Effector memory CD4-positive, alpha-beta T cell (primary cell): ENCODE measurements around the gene LTB4R.

Experiments
- DNase-seq, 3 donors: peaks; one replicate each; pipeline ENCODE4 v3.0.0-alpha.2; 2020
- H3K27ac ChIP-seq: 2 replicates; pipeline ENCODE4 v1.7.0; 2013; ENCODE audit warnings: mild to moderate bottlenecking, low read length, moderate library complexity; ENCODE audit not compliant: insufficient read depth, poor library complexity, severe bottlenecking
- H3K27me3 ChIP-seq: replicated peaks from 2 replicates; pipeline ENCODE4 v1.7.0; 2013; ENCODE audit warnings: mild to moderate bottlenecking, low read length; ENCODE audit not compliant: insufficient read depth, control insufficient read depth, poor library complexity, severe bottlenecking
- H3K36me3 ChIP-seq: 2 replicates; pipeline ENCODE4 v1.7.0; 2013; ENCODE audit warnings: mild to moderate bottlenecking, low read length, moderate library complexity; ENCODE audit not compliant: control insufficient read depth, insufficient read depth
- H3K4me1 ChIP-seq: 2 replicates; pipeline ENCODE4 v1.7.0; 2013; ENCODE audit warnings: low read length, mild to moderate bottlenecking; ENCODE audit not compliant: control insufficient read depth, insufficient read depth, poor library complexity, severe bottlenecking
- H3K4me3 ChIP-seq: 2 replicates; pipeline ENCODE4 v1.7.0; 2013; ENCODE audit warnings: low read length, low read depth, mild to moderate bottlenecking; ENCODE audit not compliant: insufficient read depth, poor library complexity, severe bottlenecking
- H3K9me3 ChIP-seq: 2 replicates; pipeline ENCODE4 v1.7.0; 2013; ENCODE audit warnings: mild to moderate bottlenecking, low read length, moderate library complexity; ENCODE audit not compliant: control insufficient read depth

LTB4R gene

DNA sequence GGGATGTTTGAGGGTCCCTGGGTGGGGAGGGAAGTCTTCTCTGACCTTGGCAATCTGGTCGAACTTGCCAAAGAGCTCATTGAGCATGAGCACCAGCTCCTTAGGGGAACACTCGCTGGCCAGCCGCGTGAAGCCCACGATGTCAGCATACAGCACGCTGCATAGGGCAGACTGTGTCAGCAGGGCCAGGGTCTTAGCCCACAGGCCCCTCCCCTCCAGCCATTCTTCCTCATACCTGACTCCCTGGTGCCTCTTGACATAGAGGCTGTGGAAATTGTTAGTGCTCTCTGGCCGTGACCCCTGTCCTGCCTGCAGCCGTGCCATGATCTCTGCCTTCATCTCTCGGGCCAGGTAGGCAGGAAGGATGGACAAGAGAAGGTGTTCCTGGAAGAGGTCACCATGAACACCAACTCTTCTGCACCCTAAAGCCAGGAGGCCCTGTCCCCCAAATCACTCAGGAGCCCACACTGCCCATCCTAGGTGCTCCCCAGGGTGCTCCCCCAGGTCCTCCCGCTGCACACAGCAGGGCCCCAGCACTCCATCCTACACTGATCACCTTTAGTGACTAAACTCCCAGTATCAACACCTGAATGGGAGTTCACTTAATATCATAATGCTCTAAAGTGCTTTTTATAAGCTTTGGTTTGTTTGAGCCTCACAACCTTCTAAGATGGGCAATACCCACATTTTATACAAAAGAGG, 19.8 kb downstream of the LTB4R start:
- peaks cover 48% of the 10 kb centered on the region for H3K4me1 ChIP-seq
- H3K9me3 ChIP-seq, result no peaks in the 10 kb centered on the region
- no peak overlapping the region for H3K4me3 ChIP-seq
- H3K36me3 ChIP-seq, result no peaks in the 10 kb centered on the region
- DNase-seq, result no peak
- no peak overlapping the region for H3K27ac ChIP-seq
- H3K27me3 ChIP-seq, result peaks cover 8% of the 10 kb centered on the region

DNA sequence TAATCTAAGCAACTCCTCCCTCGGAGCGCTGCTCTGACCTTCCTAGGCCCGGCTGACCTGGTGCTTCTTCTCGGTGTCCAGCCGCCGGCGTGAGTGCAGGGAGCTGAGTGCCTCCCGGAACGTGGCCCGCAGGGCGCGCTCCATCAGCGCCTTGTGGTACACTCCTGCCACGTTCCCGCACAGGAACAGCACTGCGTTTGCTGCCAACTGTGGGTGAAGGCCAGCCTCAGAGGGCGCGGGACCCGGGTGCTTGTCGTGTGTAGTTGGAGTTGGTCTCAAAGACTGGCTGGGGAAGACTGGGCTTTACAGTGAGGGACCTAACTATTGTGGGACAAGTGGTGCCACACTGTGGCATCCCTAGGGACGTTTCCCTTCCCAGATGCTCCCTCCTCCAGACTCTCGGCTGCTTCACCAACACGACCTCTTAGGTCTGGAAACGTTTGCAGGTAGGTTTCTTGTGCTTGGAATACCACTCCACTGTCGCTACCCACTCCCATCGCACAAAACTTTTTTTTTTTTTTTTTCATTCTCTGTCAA, 20.5 kb downstream of the LTB4R start:
- H3K4me3 ChIP-seq, result no peak overlapping the region
- peaks cover 48% of the 10 kb centered on the region for H3K4me1 ChIP-seq
- peaks cover 8% of the 10 kb centered on the region for H3K27me3 ChIP-seq
- no peaks in the 10 kb centered on the region for H3K9me3 ChIP-seq
- no peaks in the 10 kb centered on the region for H3K36me3 ChIP-seq
- no peak overlapping the region for H3K27ac ChIP-seq
- DNase-seq, result no peak

DNA sequence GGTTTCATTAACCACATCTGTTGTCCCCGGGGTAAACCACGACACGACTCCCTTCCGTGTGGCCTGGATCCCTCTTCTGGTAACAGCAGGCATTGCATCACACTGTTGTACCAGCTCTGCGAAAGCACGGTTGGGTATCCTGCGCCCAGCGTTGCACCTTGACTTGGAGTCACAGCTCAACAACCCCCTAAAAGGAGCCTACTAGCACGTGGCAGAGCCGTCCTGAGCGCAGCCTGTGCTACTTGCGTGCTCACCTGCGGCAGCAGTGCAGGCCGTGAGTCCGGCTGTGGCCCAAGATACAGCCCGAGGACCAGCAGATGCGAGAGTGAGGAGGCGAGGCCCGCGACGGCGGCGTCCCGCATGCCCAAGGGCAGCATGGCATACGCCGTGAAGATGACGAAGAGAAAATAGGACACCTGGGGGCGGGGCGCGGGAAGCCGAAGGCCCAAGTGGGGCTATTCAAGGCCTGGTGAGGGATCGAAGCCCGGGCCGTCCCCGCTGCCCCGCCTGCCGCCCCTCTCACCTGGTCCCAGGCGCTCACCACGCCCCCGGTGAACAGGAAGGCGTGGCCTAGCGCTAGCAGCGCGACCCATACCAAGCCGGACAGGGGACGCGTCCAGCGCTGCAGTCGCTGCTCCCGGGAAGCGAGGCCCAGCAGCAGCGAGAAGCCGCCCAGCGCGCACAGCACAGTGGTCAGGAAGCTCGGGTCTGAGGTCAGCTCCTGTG, 21.1 kb downstream of the LTB4R start:
- peaks cover 8% of the 10 kb centered on the region for H3K27me3 ChIP-seq
- peaks cover 44% of the 10 kb centered on the region for H3K4me1 ChIP-seq
- H3K36me3 ChIP-seq, result peaks cover 3% of the 10 kb centered on the region
- peak; percentile 76 to 80 (median 77) for DNase-seq
- no peak overlapping the region for H3K27ac ChIP-seq
- peak overlapping the region; percentile 43 for H3K4me3 ChIP-seq
- H3K9me3 ChIP-seq, result no peaks in the 10 kb centered on the region

DNA sequence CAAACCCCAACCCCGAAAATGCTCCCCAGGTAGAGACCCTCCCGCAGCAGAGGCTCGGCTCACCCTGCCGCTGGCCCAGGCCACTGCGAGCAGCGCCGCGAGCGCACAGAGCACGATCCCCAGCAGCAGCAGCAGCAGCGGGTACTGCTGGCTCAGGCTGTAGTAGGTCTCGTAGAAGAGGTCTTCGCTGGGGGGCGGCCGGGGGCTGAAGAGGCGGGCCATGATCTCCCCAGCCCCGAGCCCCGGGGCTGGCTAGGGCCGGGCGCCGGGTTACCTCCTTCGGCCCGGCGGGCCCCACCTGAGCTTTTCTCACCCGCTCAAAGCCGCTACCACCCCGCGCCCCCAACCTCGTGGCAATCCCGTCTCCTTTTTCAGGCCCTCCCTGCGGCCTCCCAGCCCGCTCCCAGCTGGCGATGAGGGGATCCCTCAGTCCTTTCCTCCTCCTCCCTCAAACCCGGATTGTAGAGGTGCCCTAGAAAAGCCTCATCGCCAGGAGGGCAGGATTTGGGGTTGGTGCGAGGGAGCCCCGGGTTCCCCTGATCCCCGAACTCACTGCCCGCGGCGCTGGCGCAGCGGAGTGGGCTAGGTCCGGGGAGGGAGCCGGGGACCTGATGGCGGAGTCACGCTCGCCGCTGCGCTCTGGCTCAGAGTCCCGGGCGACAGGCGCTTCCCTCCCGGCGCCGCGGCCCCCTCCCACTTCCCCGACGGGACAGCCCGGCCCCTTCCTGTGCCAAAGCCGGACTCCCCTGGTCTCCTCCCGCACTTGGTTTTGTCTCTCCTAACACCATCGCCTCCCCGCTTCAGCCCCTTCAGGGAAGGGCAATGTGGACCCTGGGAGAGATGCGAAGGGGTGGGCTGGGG, 23.4 kb downstream of the LTB4R start, which contains the start of gene ADCY4:
TSS of gene ADCY4 (minus strand) at position 641 of the 861 bp plus-strand sequence. CDS start at position 222, 419 bp downstream.
- Histone ChIP-seq H3K4me3 (peak within 1 kb of the TSS; percentile 10), H3K36me3 (peaks cover 11% of the 10 kb centered on the region), H3K27ac (no peak within 1 kb of the TSS), H3K27me3 (peaks cover 8% of the 10 kb centered on the region), H3K9me3 (no peaks in the 10 kb centered on the region), H3K4me1 (peaks cover 42% of the 10 kb centered on the region)
- no peak for DNase-seq

DNA sequence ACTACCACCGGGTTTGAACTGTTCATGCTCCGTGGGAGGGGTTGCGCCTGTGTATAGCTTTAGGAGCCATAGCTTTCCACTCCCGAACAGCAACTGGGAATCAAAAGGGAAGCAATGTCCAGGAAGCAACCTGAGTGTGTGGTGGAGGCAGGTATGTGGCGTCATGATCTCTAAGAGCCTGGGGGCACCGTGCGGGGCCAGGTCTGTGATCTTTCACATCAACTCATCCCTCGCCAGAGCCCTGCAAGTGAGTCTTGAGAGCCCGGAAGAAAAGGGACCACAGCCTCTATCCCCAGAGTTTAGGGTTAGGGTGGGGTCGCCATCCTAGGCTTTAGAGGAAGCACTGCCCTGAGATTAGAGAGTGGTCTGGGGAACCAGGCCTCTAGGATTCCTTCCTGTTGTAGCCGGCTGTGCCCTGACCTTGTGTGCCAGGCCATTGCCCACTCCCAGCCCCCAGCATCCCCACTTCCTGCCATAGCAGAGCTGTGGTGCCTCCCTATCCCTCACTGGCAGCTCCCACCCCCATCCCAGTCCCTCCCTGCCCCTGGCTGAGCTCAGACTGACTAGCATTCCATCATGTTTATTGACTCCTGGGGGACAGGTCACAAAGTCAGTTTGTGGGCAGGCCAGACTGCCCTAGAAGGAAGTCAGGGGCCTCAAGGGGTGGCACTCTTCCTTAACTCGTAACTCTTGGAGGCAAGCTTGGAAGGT, 24.3 kb downstream of the LTB4R start:
- Histone ChIP-seq H3K36me3 (peaks cover 11% of the 10 kb centered on the region), H3K9me3 (no peaks in the 10 kb centered on the region), H3K27me3 (peaks cover 8% of the 10 kb centered on the region), H3K4me3 (no peak overlapping the region), H3K27ac (no peak overlapping the region), H3K4me1 (peaks cover 45% of the 10 kb centered on the region)
- DNase-seq, result no peak

DNA sequence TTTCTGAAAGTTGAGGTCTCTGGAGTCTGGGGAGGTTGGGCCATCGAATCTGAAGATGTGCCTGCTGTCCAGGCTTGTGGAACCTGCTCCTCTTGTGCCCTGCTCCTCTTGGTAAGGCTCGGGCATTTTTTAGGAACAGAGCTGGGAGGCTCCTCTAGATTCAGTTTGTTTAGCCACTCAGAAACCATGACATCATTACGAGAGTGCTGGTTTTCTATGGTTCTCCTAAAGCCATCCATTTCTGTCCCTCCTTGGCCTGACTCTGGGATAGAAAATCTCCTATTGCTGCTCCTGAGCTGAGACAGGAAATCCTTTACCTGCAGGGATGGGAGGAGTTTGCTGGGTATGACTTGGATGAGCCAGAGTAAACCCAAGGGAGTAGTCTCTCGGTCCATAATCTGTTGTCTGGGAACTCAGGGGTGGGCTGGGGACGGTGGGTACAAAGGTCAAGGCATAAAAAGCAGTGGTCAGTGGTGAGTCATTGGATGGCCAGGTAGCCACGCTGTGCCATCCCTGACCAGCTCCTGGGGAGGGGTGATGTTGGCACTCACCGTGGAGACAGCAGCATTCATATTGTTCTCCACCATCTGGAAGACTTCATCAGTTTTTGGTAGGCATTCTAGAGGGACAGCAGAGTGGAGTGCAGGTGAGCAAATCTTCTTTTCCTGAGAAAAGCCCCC, 26.0 kb downstream of the LTB4R start:
- H3K4me1 ChIP-seq, result peaks cover 37% of the 10 kb centered on the region
- peaks cover 8% of the 10 kb centered on the region for H3K27me3 ChIP-seq
- no peak for DNase-seq
- no peak overlapping the region for H3K4me3 ChIP-seq
- H3K9me3 ChIP-seq, result no peaks in the 10 kb centered on the region
- H3K27ac ChIP-seq, result no peak overlapping the region
- H3K36me3 ChIP-seq, result peaks cover 11% of the 10 kb centered on the region

DNA sequence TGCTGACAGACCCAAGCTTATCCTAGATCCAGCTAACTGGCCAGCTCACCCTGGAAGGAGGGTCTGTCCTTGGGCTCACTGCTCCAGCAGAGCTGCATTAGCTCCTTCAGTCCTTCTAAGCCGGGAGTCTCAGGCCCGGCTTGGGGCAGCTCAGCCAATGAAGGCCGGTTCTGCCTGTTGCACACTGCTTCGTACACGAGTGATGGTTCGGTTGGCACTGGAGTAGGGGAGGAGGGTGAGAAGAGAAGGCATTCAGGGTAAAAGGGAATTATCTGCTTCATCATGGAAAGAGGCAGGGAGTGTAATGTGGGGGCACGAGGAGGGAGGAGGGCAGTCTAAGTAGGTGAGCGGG, 26.5 kb downstream of the LTB4R start:
- Histone ChIP-seq H3K36me3 (peaks cover 11% of the 10 kb centered on the region), H3K4me1 (peaks cover 32% of the 10 kb centered on the region), H3K27ac (no peak overlapping the region), H3K9me3 (no peaks in the 10 kb centered on the region), H3K27me3 (peaks cover 8% of the 10 kb centered on the region), H3K4me3 (no peak overlapping the region)
- no peak for DNase-seq

DNA sequence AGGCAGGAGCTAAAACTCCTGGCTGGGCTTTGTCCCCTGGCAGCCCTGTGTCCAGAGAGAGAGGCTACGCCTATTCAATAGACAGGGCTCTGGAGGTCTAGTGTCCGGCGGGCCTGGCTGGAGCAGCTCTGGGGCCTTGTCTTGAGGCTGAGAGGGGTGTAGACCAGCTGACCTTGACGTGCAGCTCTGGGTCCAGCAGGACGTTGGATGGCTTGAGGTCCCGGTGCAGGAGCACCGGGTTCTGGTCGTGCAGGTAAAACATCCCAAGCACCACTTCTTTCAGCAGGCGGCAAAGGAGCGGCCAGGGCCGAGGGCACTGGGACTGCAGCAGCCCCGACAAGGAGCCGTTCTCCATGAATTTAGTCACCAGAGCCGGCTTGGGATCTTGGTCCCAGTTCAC, 27.5 kb downstream of the LTB4R start:
- peaks cover 11% of the 10 kb centered on the region for H3K36me3 ChIP-seq
- H3K4me1 ChIP-seq, result peaks cover 25% of the 10 kb centered on the region
- no peaks in the 10 kb centered on the region for H3K9me3 ChIP-seq
- no peak for DNase-seq
- peaks cover 8% of the 10 kb centered on the region for H3K27me3 ChIP-seq
- H3K4me3 ChIP-seq, result peak overlapping the region; percentile 76
- no peak overlapping the region for H3K27ac ChIP-seq
